Activated T-cell treated with anti-CD3 and anti-CD28 coated beads for 4 hours (primary cell): ENCODE results near the gene NPLOC4.

Source experiments
- DNase-seq: peaks from one replicate; pipeline ENCODE4 v3.0.0-alpha.2; 2020

Gene NPLOC4

GRCh38 chr17:81544281-81544974 is 92.5 kb downstream of the NPLOC4 start:
- DNase-seq: no peak

GRCh38 chr17:81543756-81544155 is 93.2 kb downstream of the NPLOC4 start:
- DNase-seq: no peak

- DNase-seq: no peak
These were observed 93.6 kb downstream of the NPLOC4 start for GRCh38 chr17:81543339-81543675.

- DNase-seq: no peak
These were observed 94.2 kb downstream of the NPLOC4 start for GRCh38 chr17:81542431-81543338.

GRCh38 chr17:81541123-81541522 is 95.8 kb downstream of the NPLOC4 start:
- no peak for DNase-seq

GRCh38 chr17:81540676-81541027 is 96.3 kb downstream of the NPLOC4 start:
- DNase-seq: no peak

- no peak for DNase-seq
These were observed 96.8 kb downstream of the NPLOC4 start for GRCh38 chr17:81539961-81540675.

GRCh38 chr17:81539571-81539900 is 97.4 kb downstream of the NPLOC4 start:
- DNase-seq: no peak

GRCh38 chr17:81538651-81539570 is 98.0 kb downstream of the NPLOC4 start:
- DNase-seq: no peak

GRCh38 chr17:81537856-81538555 is 98.9 kb downstream of the NPLOC4 start:
- DNase-seq: no peak

GRCh38 chr17:81537343-81537855 is 99.5 kb downstream of the NPLOC4 start:
- DNase-seq: peak; percentile 29

GRCh38 chr17:81536299-81537290 is 100.3 kb downstream of the NPLOC4 start:
- DNase-seq: no peak

GRCh38 chr17:81535480-81536298 is 101.2 kb downstream of the NPLOC4 start:
- no peak for DNase-seq

GRCh38 chr17:81535007-81535328 is 101.9 kb downstream of the NPLOC4 start:
- DNase-seq: no peak

- no peak for DNase-seq
These were observed 102.5 kb downstream of the NPLOC4 start for GRCh38 chr17:81534157-81535006.

GRCh38 chr17:81533339-81534141 is 103.4 kb downstream of the NPLOC4 start:
- no peak for DNase-seq

- DNase-seq: no peak
These were observed 104.2 kb downstream of the NPLOC4 start for GRCh38 chr17:81532490-81533287.
